Measurements from ENCODE around the gene PRKCA.
"Not testable (repeated sequence)": the region's sequence is repeated elsewhere in the genome, so short reads cannot be mapped to it uniquely, and the experiment has no call there.

GRCh38 chr17:66457499-66457898 lies 155.1 kb downstream of the PRKCA start:
- not testable (repeated sequence) for TF ChIP-seq ZNF274 (IDR thresholded peaks at IDR 0.05; ENCODE audit: low read depth, low read length); YY1 (IDR thresholded peaks at IDR 0.05; ENCODE audit: insufficient read depth, insufficient read length); SUZ12 (IDR thresholded peaks at IDR 0.05; ENCODE audit: extremely low read depth, insufficient read depth, insufficient read length)

All from NT2/D1 (cell line).